ENCODE measurements around the gene TRAF1.

The TRAF1 gene

DNA sequence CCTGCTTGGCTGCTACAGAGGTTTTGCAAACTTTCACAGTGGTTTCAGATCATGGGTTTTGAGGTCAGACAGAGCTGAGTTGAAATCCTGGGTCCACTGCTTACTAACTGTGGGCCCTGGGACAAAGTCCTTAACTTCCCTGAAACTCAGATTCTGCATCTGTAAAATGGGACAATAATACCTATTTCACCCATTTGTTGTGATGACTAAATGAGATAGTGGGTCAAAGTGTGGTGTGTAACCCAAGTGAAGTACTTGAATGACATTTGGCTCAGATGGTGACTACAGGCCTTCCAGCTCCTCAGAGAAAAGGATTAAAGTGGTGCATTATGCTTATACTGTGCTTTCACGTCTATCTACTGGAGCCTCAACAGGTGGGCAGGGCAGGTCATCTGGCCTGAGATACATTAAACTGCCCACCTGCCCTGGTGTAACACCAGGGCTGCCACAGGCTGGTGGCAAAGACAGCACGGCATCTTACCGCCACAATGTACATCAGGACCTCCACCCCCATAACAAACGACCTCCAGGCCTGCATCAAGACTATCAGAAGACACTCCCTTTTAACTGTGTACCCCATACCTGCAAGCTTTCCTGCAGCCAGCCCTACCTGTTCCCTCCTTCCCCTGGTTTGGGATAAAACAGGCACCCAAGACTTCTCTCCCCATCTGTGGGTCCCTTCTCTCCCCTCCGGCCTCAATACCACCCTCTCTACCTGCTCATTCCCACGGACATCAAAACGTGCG is 846 bp upstream of the TRAF1 start:
- Histone ChIP-seq H3K4me1 (ENCODE audit: low read length) (peaks cover 89% of the 10 kb centered on the region), H3K4me3 (ENCODE audit: low read length) (peak overlapping the region; percentile 85), H3K9ac (ENCODE audit: low read length) (peak overlapping the region; percentile 98)

DNA sequence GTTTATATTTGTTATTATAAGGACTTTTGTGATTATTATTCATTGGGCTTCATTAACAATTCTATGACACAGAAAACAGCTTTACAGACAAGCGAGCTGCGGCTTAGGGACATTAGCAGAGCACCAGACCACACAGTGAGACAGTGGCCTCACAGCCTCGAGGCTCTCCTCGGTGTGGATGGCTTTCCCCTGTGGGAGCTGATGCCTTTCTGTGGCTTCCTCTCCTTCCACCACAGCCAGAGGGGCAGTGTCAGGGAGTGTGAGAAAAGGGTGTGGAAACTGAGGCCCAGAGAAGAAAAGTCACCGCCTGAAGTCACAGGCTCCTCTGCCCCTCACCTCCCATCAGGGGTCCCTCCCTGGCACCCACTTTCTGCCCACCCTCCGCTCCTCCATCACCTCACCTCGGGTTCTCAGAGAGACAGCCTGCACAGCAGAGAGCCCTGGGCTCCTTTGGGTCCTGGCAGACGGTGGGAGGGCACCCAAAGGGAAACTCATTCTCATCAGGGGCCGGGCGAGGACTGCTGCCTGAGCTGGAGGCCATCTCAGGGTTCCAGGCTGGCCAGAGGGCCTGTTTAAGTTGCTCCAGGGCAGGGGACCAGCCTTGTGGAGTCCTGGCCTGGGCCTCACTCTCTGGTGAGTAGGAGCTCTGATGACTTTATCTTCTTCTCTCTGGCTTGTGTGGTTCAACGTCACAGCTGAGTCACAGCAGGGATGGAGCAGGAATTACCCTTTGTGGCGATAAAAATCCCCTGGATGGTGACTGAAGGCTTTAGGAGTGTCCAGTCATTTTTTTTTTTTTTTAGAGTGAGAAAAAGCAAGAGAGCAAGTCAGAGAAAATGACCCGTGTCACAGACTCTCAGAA is 830 bp downstream of the TRAF1 start:
- Histone ChIP-seq H3K4me3 (ENCODE audit: low read length) (peak overlapping the region; percentile 85), H3K27me3 (ENCODE audit: low read depth, low read length) (no peaks in the 10 kb centered on the region), H2AFZ (ENCODE audit: low read depth, low read length) (no peak overlapping the region), H3K27ac (ENCODE audit: low read length) (peak overlapping the region; percentile 94), H3K4me2 (ENCODE audit: low read length) (peak overlapping the region; percentile 95), H3K4me1 (ENCODE audit: low read length) (peaks cover 92% of the 10 kb centered on the region), H3K9me3 (ENCODE audit: insufficient read depth, low read length) (no peaks in the 10 kb centered on the region), H3K79me2 (ENCODE audit: low read length) (peaks cover 97% of the 10 kb centered on the region), H3K9ac (ENCODE audit: low read length) (peak overlapping the region; percentile 98), H4K20me1 (ENCODE audit: insufficient read depth, low read length) (no peaks in the 10 kb centered on the region), H3K36me3 (replicated peaks; ENCODE audit: low read depth, low read length) (peaks cover 24% of the 10 kb centered on the region)
- no peak for TF ChIP-seq CTCF (IDR thresholded peaks at IDR 0.05; ENCODE audit: low read depth, low read length)
- TF ChIP-seq EZH2phosphoT487 (IDR thresholded peaks at IDR 0.05; ENCODE audit: low read depth), result no peak

More for the DNA sequence above, 846 bp upstream of the TRAF1 start:
- Histone ChIP-seq H4K20me1 (ENCODE audit: insufficient read depth, low read length) (no peaks in the 10 kb centered on the region), H3K9me3 (ENCODE audit: insufficient read depth, low read length) (no peaks in the 10 kb centered on the region), H2AFZ (ENCODE audit: low read depth, low read length) (no peak overlapping the region), H3K36me3 (replicated peaks; ENCODE audit: low read depth, low read length) (peaks cover 22% of the 10 kb centered on the region), H3K27me3 (ENCODE audit: low read depth, low read length) (no peaks in the 10 kb centered on the region), H3K4me2 (ENCODE audit: low read length) (peak overlapping the region; percentile 95), H3K79me2 (ENCODE audit: low read length) (peaks cover 80% of the 10 kb centered on the region), H3K27ac (ENCODE audit: low read length) (peak overlapping the region; percentile 94)
- TF ChIP-seq CTCF (IDR thresholded peaks at IDR 0.05; ENCODE audit: low read depth, low read length), result no peak
- no peak for TF ChIP-seq EZH2phosphoT487 (IDR thresholded peaks at IDR 0.05; ENCODE audit: low read depth)

- Histone ChIP-seq H3K27me3 (ENCODE audit: low read depth, low read length) (no peaks in the 10 kb centered on the region), H3K4me2 (ENCODE audit: low read length) (peak overlapping the region; percentile 95), H4K20me1 (ENCODE audit: insufficient read depth, low read length) (no peaks in the 10 kb centered on the region), H2AFZ (ENCODE audit: low read depth, low read length) (no peak overlapping the region), H3K9ac (ENCODE audit: low read length) (peak overlapping the region; percentile 98), H3K79me2 (ENCODE audit: low read length) (peaks cover 100% of the 10 kb centered on the region), H3K27ac (ENCODE audit: low read length) (peak overlapping the region; percentile 94), H3K4me3 (ENCODE audit: low read length) (peak overlapping the region; percentile 85), H3K9me3 (ENCODE audit: insufficient read depth, low read length) (no peaks in the 10 kb centered on the region), H3K4me1 (ENCODE audit: low read length) (peaks cover 93% of the 10 kb centered on the region), H3K36me3 (replicated peaks; ENCODE audit: low read depth, low read length) (peaks cover 31% of the 10 kb centered on the region)
- TF ChIP-seq EZH2phosphoT487 (IDR thresholded peaks at IDR 0.05; ENCODE audit: low read depth) (no peak), CTCF (IDR thresholded peaks at IDR 0.05; ENCODE audit: low read depth, low read length) (no peak)
These were observed 1.7 kb downstream of the TRAF1 start for GRCh38 chr9:120924698-120925534.
